HG02938 (cell line): ENCODE results near the gene PPIC.
A peak's percentile ranks its signal among the peaks of the same experiment; 100 is the strongest.

Experiments
- ATAC-seq: cut with Tn5 transposase; IDR thresholded peaks from one replicate; pipeline ENCODE4 v1.9.1; 2021; ENCODE audit warnings: mild to moderate bottlenecking, moderate library complexity; ENCODE audit not compliant: unreplicated experiment

PPIC gene

GRCh38 chr5:123036391-123037103, at the start of gene PPIC:
Gene PPIC, minus strand, starts transcription at chr5:123036725. Its CDS starts 100 bp downstream, at chr5:123036625.
- ATAC-seq: peak; percentile 49

- ATAC-seq: no peak
Observed at GRCh38 chr5:123085638-123086286, 49.2 kb upstream of the PPIC start.

DNA sequence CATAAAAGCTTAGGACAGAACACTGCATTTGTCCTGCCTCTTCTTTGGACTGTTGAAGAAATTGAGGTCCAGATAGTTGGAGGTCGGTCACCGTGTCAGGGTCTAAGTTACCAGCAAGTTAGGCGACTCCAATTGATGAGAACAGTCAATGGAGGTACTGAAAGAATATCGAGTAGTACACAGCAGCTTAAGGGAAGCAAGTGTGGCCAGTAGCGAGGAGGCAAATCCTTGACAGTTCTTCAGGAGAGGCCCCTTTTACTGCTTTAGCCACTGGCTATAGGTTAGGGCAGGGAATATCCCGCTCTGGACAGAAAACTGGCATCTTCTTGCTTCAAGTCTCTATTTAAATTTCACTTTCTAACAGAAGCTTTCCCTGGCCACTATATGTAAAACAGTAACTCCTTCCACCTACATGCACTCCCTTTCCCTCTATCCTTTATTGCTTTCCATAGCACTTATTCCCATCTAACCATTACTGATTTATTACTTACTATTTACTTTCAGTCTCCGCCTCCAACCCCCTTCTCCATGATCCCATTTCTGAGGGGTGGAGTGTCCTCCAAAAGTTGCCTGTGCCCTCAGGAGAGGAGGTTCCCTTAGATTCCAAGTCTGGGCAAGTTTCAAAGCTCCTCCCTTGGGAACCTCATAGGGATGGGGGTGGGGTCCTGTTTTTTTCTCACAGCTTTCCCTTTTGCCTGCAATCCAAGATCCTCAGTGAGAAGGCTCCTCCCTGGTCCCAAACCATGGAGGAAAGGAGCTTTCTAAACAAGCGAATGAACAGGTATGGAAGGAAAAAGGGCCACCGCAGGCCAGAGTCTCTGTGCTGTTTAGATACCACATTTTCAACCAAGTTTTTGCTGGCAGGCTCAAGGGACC, 48.4 kb upstream of the PPIC start:
- no peak for ATAC-seq

DNA sequence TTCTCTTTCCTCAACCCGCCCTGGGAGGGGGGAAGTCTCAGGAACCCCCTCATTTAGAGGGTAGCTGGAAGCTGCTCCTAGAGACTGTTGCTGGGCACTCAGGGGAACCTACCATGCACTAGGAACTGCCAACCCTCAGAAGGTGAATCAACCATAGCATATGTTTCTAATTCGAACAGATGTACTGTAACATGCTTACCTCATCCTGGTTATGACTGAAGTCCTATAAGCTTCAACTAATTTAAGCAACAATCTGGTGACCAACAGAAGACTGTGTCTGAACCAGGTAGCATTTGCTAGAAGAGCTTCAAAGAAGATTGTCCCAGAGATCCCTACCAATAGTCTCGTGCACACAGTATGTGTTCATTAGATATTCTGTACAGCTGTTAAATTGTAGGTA, 46.8 kb upstream of the PPIC start:
- ATAC-seq: no peak

DNA sequence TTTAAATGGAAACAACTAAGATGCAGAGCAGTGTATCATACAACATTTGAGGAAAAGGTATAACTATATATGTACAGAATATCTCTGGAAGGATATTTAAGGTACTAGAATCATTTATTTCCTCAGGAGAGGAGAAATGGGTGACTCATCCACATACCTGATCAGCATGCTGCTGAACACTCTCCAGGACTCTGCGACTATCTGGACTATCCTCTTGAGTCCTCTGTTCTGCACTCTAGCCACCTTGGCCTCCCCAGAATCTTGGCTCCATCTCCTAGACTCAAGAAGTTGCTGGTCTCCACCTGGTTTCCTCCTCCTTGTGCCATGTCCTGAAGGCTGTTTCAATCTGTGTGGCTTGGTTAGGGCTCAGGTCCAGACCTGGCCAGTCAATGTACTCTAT, 43.7 kb upstream of the PPIC start:
- ATAC-seq: no peak

DNA sequence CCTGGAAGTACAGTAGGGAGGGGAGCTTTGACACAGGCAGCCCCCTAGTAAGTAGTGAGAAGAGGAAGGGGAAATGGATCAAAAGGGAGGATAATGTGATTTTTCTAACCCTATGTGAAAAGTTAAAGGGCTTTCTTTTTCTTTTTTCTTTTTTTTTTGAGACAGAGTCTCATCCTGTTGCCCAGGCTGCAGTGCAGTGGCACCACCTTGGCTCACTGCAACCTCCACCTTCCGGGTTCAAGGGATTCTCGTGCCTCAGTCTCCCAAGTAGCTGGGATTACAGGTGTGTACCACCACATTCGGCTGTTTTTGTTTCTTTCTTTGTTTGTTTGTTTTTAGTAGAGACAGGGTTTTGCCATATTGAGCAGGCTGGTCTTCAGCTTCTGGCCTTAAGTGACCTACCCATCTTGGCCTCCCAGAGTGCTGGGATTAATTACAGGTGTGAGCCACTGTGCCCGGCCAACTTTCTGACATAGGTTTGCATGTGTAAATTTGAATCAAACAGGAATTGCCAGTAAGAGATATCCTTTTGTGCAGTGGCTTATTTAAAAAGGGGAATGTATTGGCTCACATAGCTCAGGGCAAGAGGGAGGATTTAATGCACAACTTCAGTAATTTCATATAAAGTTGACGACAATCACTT, 39.1 kb upstream of the PPIC start:
- no peak for ATAC-seq

GRCh38 chr5:123068368-123068938, 31.9 kb upstream of the PPIC start:
- no peak for ATAC-seq

GRCh38 chr5:123066016-123066415, 29.5 kb upstream of the PPIC start:
- ATAC-seq: no peak

DNA sequence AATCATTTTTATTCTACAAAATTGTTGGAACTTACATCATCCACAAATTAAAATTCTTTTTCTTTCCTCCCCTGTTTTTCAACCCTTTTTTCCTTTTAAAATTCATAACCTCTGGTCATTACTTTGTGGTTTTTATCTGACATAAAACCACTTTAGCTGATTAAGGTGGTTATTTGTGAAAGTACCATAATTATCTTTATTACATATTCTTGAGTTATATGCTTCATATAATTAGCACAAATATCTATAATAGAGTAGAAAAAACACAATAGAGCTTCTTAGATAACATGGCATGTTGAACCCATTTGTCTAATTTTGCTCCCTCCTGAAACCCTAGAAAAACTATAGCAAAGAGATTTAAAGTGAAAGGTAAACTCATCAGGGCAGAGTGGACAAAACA, 22.9 kb upstream of the PPIC start:
- no peak for ATAC-seq

GRCh38 chr5:123051206-123051605, 14.7 kb upstream of the PPIC start:
- no peak for ATAC-seq

DNA sequence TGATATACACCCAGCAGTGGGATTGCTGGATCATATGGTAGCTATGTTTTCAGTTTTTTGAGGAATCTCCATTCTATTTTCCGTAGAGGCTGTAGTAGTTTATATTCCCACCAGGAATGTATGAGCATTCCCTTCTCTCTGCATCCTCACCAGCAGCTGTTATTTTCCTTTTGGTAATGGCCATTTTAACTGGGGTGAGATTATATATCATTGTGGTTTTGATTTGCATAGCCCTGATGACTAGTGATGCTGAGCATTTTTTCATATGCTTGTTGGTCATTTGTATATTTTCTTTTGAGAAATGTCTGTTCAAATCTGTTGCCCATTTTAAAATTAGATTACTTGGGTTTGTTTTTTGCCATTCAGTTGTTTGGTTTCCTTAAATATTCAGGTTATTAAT, 11.2 kb upstream of the PPIC start:
- no peak for ATAC-seq

DNA sequence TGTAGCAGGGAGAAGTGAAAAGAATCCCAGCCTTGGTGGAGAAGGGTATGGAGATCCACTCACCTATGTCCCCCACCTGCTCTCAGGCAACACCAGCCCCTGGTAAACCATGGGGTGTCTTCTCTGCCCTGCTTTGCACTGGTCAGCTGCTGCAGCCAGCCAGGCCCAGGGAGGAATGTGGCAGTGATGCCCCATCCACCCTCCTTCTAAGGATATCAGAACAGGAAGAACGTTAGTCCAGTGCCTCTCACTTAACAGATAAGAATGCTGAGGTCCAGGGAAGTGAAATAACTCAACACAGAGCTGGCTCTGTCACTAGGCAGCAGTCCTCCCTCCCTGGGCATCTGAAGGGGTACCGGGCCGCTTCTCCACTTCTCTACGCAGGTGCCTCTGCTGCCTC, 9.7 kb upstream of the PPIC start:
- ATAC-seq: no peak

DNA sequence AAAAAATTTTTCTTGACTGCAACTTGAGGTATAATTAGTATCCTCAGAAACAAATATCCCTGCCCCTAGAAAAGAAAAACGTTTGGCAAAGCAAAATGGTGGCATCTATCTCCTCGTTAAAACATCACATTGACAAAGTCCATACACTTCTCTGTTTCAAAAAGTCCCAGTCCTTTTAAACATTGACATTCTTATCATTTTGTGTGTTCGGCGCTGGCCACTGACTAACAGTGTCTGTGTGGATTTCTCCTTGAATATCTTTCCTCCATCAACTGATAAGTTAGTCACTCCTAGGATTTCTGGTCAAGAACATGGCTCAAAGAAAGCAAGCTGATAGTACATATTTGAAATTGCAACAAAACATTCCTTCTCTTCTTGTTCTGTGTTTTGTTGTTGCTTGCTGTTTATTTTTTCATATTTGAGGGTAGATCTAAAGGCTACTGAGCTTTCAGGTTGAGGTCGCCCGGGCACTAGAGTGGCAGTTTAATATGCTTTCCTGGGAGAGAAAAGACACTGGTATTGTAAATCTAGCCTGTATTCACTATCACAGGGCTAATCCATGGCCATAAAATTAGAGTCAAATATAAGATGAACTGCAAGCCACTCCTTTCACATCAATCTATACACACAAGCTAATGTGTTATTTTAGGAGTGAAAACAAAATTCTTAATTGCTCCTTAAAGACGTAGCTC, 8.5 kb upstream of the PPIC start:
- no peak for ATAC-seq

DNA sequence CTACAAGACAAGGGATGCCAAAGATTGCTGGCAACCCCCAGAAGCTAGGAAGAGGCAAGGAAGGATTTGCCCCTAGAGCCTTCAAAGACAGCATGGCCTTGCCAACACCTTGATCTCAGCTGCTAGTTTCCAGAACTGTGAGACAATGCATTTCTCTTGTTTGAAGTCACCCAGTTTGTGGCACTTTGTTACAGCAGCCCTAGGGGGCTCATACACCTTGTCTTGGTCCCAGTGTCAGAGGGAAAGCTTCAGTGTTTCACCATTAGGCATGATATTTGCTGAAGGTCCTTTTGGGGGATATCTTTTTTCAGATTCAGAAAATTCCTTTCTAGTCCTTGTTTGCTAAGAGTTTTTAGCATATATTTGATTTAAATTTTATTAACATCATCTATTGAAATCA, 3.1 kb upstream of the PPIC start:
- no peak for ATAC-seq

DNA sequence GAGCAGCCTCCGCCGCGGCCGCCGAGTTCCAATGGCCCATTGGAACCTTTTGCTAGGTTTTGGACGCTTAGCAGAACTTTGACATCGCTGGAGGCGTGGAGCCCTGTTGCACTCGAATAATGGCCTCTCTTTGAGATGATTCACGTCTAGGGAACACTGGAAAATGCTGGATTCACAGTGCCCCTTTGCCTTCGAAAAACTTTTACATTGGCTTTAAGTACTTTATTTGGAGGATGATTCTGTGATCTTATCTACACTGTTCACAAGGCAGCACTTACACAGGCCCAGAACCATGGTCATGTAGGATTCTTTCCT, 536 bp upstream of the PPIC start:
- no peak for ATAC-seq

GRCh38 chr5:123035918-123036390, 571 bp downstream of the PPIC start:
- peak; percentile 10 for ATAC-seq

GRCh38 chr5:123035360-123035917, 1.1 kb downstream of the PPIC start:
- peak; percentile 28 for ATAC-seq

- no peak for ATAC-seq
Observed at GRCh38 chr5:123033157-123033671, 3.3 kb downstream of the PPIC start.

GRCh38 chr5:123028222-123028621, 8.3 kb downstream of the PPIC start:
- ATAC-seq: no peak

GRCh38 chr5:123014689-123015088, 21.8 kb downstream of the PPIC start:
- no peak for ATAC-seq
